Left lung (tissue), 10 donors: ENCODE measurements around the gene VEGFA. TPM values are rescaled to one million over a fixed set of nuclear protein-coding genes. Genes with fewer than 3 reads are reported as not detected.

Experiments used
- ATAC-seq: fragments of 200-7000 bp; cut with Tn5 transposase; one replicate; pipeline ENCODE4 v1.9.1; 2020; ENCODE audit warnings: moderate library complexity
- DNase-seq, 4 donors: peaks; one replicate each; pipeline ENCODE4 v3.0.0-alpha.2; 2013 to 2020
- H3K27ac ChIP-seq, 2 donors: fragments of 200-600 bp; sonication (generic) in 1 of 2; one replicate each; pipeline versions ENCODE4 v1.5.0 to v1.8.0; 2020 to 2021
- H3K27me3 ChIP-seq, 2 donors: fragments of 200-600 bp; sonication (generic) in 1 of 2; one replicate each; pipeline versions ENCODE4 v1.5.0 to v1.8.0; 2020 to 2021
- H3K36me3 ChIP-seq, 2 donors: fragments of 200-600 bp; sonication (generic) in 1 of 2; one replicate each; pipeline versions ENCODE4 v1.5.0 to v1.8.0; 2020 to 2021
- H3K4me1 ChIP-seq, 2 donors: fragments of 200-600 bp; one replicate each; pipeline ENCODE4 v1.8.0; 2021
- H3K4me3 ChIP-seq, 2 donors: fragments of 200-600 bp; sonication (generic) in 1 of 2; one replicate each; pipeline versions ENCODE4 v1.5.0 to v1.8.0; 2020 to 2021; ENCODE audit warnings: mild to moderate bottlenecking in 1 of 2
- H3K9me3 ChIP-seq, 2 donors: fragments of 200-600 bp; sonication (generic) in 1 of 2; one replicate each; pipeline versions ENCODE4 v1.5.0 to v1.8.0; 2020 to 2021
- CTCF ChIP-seq, 2 donors: fragments of 200-600 bp; sonication (generic) in 1 of 2; IDR thresholded peaks; one replicate each; pipeline versions ENCODE4 v1.5.0 to v1.8.0; 2021; ENCODE audit warnings: antibody characterized with exemption in 2 of 2
- intact Hi-C, 2 donors: fragments of 100-400 bp; cut with DNase I; formaldehyde crosslinking; loops; one replicate each; pipeline versions ENCODE4 v1.11.2 to v1.14.2; 2022
- polyA plus RNA-seq, 6 donors: library from polyadenylated mRNA; unstranded; fragments of 120-200 nt; gene quantifications; one replicate each; pipeline ENCODE4 v1.2.1, GENCODE V29; 2013; ENCODE audit not compliant: insufficient read length in 6 of 6
- total RNA-seq, 2 donors: library from RNA; stranded (reverse); fragmentation: NEBNext Ultra II Directional; extraction: Animal tissue kit (Norgen Biotek cat#: 25700); gene quantifications; one replicate each; pipeline ENCODE4 v1.2.1, GENCODE V29; 2021
- donor health status: DM: no; HTN: yes; CAD: no.
- donor health status: DM: no; HTN: no; CAD: no.

Gene VEGFA
- total and polyA plus RNA-seq, 8 donors, result 147 to 349 (median 288) TPM

- no peak for DNase-seq
- no peak overlapping the region for H3K4me3 ChIP-seq
- no peaks in the 10 kb centered on the region for H3K36me3 ChIP-seq
- ATAC-seq, result no peak
- H3K27me3 ChIP-seq, result peaks cover 0 to 4% of the 10 kb centered on the region in 2 donors
- no peaks in the 10 kb centered on the region for H3K9me3 ChIP-seq
- peaks cover 4 to 13% of the 10 kb centered on the region in 2 donors for H3K4me1 ChIP-seq
- intact Hi-C loops, result no loop called here
- TF ChIP-seq CTCF (IDR thresholded peaks at IDR 0.05), result no peak
- H3K27ac ChIP-seq, result peak overlapping the region in 1 of 2 donors; percentile 15
Measured at GRCh38 chr6:43824703-43825064, 54.7 kb downstream of the VEGFA start.

- H3K9me3 ChIP-seq, result no peaks in the 10 kb centered on the region
- no peak for TF ChIP-seq CTCF (IDR thresholded peaks at IDR 0.05)
- peak; percentile 61 for ATAC-seq
- H3K36me3 ChIP-seq, result no peaks in the 10 kb centered on the region
- peaks cover 4 to 13% of the 10 kb centered on the region in 2 donors for H3K4me1 ChIP-seq
- DNase-seq, result peak in 1 of 4 donors; percentile 28
- H3K27ac ChIP-seq, result no peak overlapping the region
- H3K27me3 ChIP-seq, result peaks cover 0 to 4% of the 10 kb centered on the region in 2 donors
- no peak overlapping the region for H3K4me3 ChIP-seq
- intact Hi-C loops, result no loop called here
Measured at GRCh38 chr6:43825187-43826115, 55.4 kb downstream of the VEGFA start.

- H3K27me3 ChIP-seq, result peaks cover 0 to 8% of the 10 kb centered on the region in 2 donors
- H3K27ac ChIP-seq, result no peak overlapping the region
- TF ChIP-seq CTCF (IDR thresholded peaks at IDR 0.05), result no peak
- no peaks in the 10 kb centered on the region for H3K36me3 ChIP-seq
- H3K4me1 ChIP-seq, result peaks cover 4 to 13% of the 10 kb centered on the region in 2 donors
- H3K4me3 ChIP-seq, result no peak overlapping the region
- ATAC-seq, result no peak
- intact Hi-C loops, result no loop called here
- no peaks in the 10 kb centered on the region for H3K9me3 ChIP-seq
- DNase-seq, result no peak
Measured at GRCh38 chr6:43826730-43827129, 56.7 kb downstream of the VEGFA start.

- Histone ChIP-seq H3K9me3 (no peaks in the 10 kb centered on the region), H3K4me1 (peaks cover 4 to 13% of the 10 kb centered on the region in 2 donors), H3K27ac (no peak overlapping the region), H3K27me3 (peaks cover 0 to 8% of the 10 kb centered on the region in 2 donors), H3K4me3 (no peak overlapping the region), H3K36me3 (no peaks in the 10 kb centered on the region)
- intact Hi-C loops, result no loop called here
- DNase-seq (no peak), ATAC-seq (peak; percentile 28)
- no peak for TF ChIP-seq CTCF (IDR thresholded peaks at IDR 0.05)
Measured at GRCh38 chr6:43827898-43828297, 57.9 kb downstream of the VEGFA start.

GRCh38 chr6:43828711-43829110 is 58.7 kb downstream of the VEGFA start:
- intact Hi-C loops, result no loop called here
- H3K27me3 ChIP-seq, result peaks cover 0 to 8% of the 10 kb centered on the region in 2 donors
- H3K27ac ChIP-seq, result no peak overlapping the region
- no peaks in the 10 kb centered on the region for H3K36me3 ChIP-seq
- H3K4me1 ChIP-seq, result peaks cover 4 to 13% of the 10 kb centered on the region in 2 donors
- no peak overlapping the region for H3K4me3 ChIP-seq
- H3K9me3 ChIP-seq, result no peaks in the 10 kb centered on the region
- DNase-seq, result no peak
- TF ChIP-seq CTCF (IDR thresholded peaks at IDR 0.05), result no peak
- ATAC-seq, result no peak
